ENCODE results near the gene S100A2. TPM values are rescaled to one million over a fixed set of nuclear protein-coding genes. Genes with fewer than 3 reads are reported as not detected.

S100A2 gene
- total RNA-seq, 1 donor from 2014 or later: 3.8 TPM

DNA sequence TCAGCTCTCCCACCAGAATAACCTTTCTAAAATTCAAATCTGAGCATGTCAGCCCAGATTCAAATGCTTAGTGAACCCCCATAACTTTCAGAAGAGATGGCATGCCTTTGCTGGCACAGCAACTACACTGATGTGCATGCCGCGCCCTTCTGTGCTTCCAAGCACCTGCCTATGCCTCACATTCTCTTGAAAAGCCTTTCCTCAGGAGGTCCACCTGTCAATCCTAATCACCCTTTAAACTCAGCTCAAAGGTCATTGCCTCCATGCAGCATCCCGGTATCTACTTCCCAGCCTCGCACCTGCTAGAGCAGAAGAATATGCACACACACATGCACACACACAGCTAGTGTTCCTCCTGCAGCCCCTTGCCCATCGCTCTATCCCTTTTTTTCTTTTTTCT lies 5.2 kb upstream of the S100A2 start:
- Mint-ChIP-seq H3K27ac (ENCODE audit: unreplicated experiment) (no peak overlapping the region), H3K36me3 (ENCODE audit: low read depth, unreplicated experiment) (peaks cover 1% of the 10 kb centered on the region), H3K27me3 (ENCODE audit: low read depth, unreplicated experiment) (no peaks in the 10 kb centered on the region), H3K4me3 (ENCODE audit: unreplicated experiment) (no peak overlapping the region), H3K9me3 (ENCODE audit: unreplicated experiment) (peaks cover 2% of the 10 kb centered on the region), H3K4me1 (ENCODE audit: low read depth, unreplicated experiment) (peaks cover 34% of the 10 kb centered on the region)
- TF ChIP-seq EZH2 (IDR thresholded peaks at IDR 0.05; ENCODE audit: insufficient read depth, low read length): no peak
- TF ChIP-seq, protein P1, sequence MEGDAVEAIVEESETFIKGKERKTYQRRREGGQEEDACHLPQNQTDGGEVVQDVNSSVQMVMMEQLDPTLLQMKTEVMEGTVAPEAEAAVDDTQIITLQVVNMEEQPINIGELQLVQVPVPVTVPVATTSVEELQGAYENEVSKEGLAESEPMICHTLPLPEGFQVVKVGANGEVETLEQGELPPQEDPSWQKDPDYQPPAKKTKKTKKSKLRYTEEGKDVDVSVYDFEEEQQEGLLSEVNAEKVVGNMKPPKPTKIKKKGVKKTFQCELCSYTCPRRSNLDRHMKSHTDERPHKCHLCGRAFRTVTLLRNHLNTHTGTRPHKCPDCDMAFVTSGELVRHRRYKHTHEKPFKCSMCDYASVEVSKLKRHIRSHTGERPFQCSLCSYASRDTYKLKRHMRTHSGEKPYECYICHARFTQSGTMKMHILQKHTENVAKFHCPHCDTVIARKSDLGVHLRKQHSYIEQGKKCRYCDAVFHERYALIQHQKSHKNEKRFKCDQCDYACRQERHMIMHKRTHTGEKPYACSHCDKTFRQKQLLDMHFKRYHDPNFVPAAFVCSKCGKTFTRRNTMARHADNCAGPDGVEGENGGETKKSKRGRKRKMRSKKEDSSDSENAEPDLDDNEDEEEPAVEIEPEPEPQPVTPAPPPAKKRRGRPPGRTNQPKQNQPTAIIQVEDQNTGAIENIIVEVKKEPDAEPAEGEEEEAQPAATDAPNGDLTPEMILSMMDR (IDR thresholded peaks at IDR 0.05; ENCODE audit: insufficient read depth, low read depth, low read length): no peak
- Histone ChIP-seq H3K4me2 (ENCODE audit: low read length) (no peak overlapping the region), H3K4me3 (ENCODE audit: insufficient read depth, low read depth, low read length) (no peak overlapping the region), H3K9ac (ENCODE audit: low read length) (no peak overlapping the region), H3K79me2 (ENCODE audit: insufficient read depth, low read length) (no peaks in the 10 kb centered on the region), H3K36me3 (ENCODE audit: insufficient read depth, low read length) (no peaks in the 10 kb centered on the region), H3K4me1 (ENCODE audit: insufficient read depth, low read length) (peaks cover 52% of the 10 kb centered on the region), H3K27ac (ENCODE audit: low read depth, low read length) (no peak overlapping the region), H2AFZ (ENCODE audit: low read depth, low read length) (no peak overlapping the region), H4K20me1 (ENCODE audit: insufficient read depth, low read length) (no peaks in the 10 kb centered on the region), H3K9me3 (ENCODE audit: insufficient read depth, low read depth, low read length) (no peaks in the 10 kb centered on the region), H3K27me3 (ENCODE audit: insufficient read depth, low read length) (no peaks in the 10 kb centered on the region)
- DNase-seq (ENCODE audit: low read depth): no peak
- FAIRE-seq: no peak

DNA sequence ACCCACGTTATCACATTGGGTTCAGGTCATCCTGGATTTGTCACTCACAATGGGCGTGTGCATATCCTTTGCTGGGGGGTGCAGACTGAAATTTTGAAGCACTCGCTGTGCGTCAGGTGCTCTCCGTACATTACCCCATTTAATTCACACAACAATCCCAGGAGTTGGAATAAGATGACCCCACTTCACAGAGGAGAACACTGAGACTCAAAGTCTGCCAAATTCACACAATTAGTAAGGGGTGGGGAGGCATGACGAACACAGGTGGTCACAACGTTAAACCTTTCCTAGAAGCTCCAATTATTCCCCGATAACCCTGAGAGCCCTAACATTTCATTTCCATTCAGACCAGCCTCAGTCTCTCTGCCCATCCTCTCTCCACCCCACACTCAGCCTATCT lies 3.8 kb upstream of the S100A2 start:
- no peak overlapping the region for H3K4me3 ChIP-seq (ENCODE audit: insufficient read depth, low read depth, low read length)
- peaks cover 1% of the 10 kb centered on the region for H3K36me3 Mint-ChIP-seq (ENCODE audit: low read depth, unreplicated experiment)
- H3K4me2 ChIP-seq (ENCODE audit: low read length): no peak overlapping the region
- peaks cover 60% of the 10 kb centered on the region for H3K4me1 ChIP-seq (ENCODE audit: insufficient read depth, low read length)
- no peak overlapping the region for H3K27ac ChIP-seq (ENCODE audit: low read depth, low read length)
- H3K4me1 Mint-ChIP-seq (ENCODE audit: low read depth, unreplicated experiment): peaks cover 39% of the 10 kb centered on the region
- H3K9me3 ChIP-seq (ENCODE audit: insufficient read depth, low read depth, low read length): no peaks in the 10 kb centered on the region
- no peak for DNase-seq (ENCODE audit: low read depth)
- TF ChIP-seq, protein P1 (IDR thresholded peaks at IDR 0.05; ENCODE audit: insufficient read depth, low read depth, low read length): no peak
- TF ChIP-seq EZH2 (IDR thresholded peaks at IDR 0.05; ENCODE audit: insufficient read depth, low read length): no peak
- H4K20me1 ChIP-seq (ENCODE audit: insufficient read depth, low read length): no peaks in the 10 kb centered on the region
- H2AFZ ChIP-seq (ENCODE audit: low read depth, low read length): no peak overlapping the region
- FAIRE-seq: no peak
- no peak overlapping the region for H3K4me3 Mint-ChIP-seq (ENCODE audit: unreplicated experiment)
- H3K27me3 Mint-ChIP-seq (ENCODE audit: low read depth, unreplicated experiment): no peaks in the 10 kb centered on the region
- no peak overlapping the region for H3K27ac Mint-ChIP-seq (ENCODE audit: unreplicated experiment)
- no peaks in the 10 kb centered on the region for H3K79me2 ChIP-seq (ENCODE audit: insufficient read depth, low read length)
- H3K9ac ChIP-seq (ENCODE audit: low read length): no peak overlapping the region
- H3K36me3 ChIP-seq (ENCODE audit: insufficient read depth, low read length): no peaks in the 10 kb centered on the region
- peaks cover 2% of the 10 kb centered on the region for H3K9me3 Mint-ChIP-seq (ENCODE audit: unreplicated experiment)
- no peaks in the 10 kb centered on the region for H3K27me3 ChIP-seq (ENCODE audit: insufficient read depth, low read length)

DNA sequence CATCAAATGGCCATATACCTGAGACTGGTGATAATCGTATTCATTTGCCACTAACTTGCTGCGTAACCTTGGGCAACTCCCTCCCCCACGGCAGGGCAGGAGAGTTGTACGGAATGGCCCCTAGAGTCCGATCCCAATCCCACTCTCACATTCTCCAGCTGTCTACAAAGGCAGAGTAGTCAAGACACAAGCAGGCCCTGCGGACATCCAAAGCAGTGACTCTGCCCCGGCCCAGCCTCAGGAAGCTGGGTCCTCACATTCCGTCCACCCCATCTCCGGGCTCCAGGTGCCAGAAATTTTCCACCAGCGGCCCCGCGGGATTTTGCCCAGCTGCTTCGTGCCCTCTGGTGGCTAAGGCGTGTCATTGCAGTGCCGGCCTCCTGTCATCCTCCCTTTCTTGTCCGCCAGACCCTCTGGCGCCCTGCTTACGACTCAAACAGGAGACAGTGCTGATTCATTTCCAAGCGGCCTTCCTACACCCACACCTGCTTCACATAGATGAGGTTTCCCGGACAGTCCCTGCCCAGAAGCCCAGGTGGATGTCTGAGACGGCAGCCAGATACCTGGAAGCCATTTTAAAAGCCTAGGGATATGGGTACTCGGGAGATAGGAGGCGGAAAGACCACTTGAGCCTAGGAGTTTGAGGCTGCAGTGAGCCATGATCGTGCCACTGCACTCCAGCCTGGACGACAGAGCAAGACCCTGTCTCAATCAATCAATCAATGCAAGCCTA lies 2.9 kb upstream of the S100A2 start:
- Histone ChIP-seq H3K9ac (ENCODE audit: low read length) (peak overlapping the region; percentile 82), H3K27me3 (ENCODE audit: insufficient read depth, low read length) (no peaks in the 10 kb centered on the region), H3K9me3 (ENCODE audit: insufficient read depth, low read depth, low read length) (no peaks in the 10 kb centered on the region), H3K4me2 (ENCODE audit: low read length) (peak overlapping the region; percentile 71), H3K4me3 (ENCODE audit: insufficient read depth, low read depth, low read length) (peak overlapping the region; percentile 8), H3K4me1 (ENCODE audit: insufficient read depth, low read length) (peaks cover 60% of the 10 kb centered on the region), H2AFZ (ENCODE audit: low read depth, low read length) (peak overlapping the region; percentile 80), H4K20me1 (ENCODE audit: insufficient read depth, low read length) (no peaks in the 10 kb centered on the region), H3K36me3 (ENCODE audit: insufficient read depth, low read length) (no peaks in the 10 kb centered on the region), H3K27ac (ENCODE audit: low read depth, low read length) (peak overlapping the region; percentile 100), H3K79me2 (ENCODE audit: insufficient read depth, low read length) (no peaks in the 10 kb centered on the region)
- Mint-ChIP-seq H3K36me3 (ENCODE audit: low read depth, unreplicated experiment) (peaks cover 1% of the 10 kb centered on the region), H3K4me1 (ENCODE audit: low read depth, unreplicated experiment) (peaks cover 40% of the 10 kb centered on the region), H3K27me3 (ENCODE audit: low read depth, unreplicated experiment) (no peaks in the 10 kb centered on the region), H3K27ac (ENCODE audit: unreplicated experiment) (peak overlapping the region; percentile 98), H3K4me3 (ENCODE audit: unreplicated experiment) (peak overlapping the region; percentile 22), H3K9me3 (ENCODE audit: unreplicated experiment) (no peaks in the 10 kb centered on the region)
- FAIRE-seq (no peak), DNase-seq (ENCODE audit: low read depth) (peak; percentile 75)
- no peak for TF ChIP-seq EZH2 (IDR thresholded peaks at IDR 0.05; ENCODE audit: insufficient read depth, low read length)
- TF ChIP-seq, protein P1 (IDR thresholded peaks at IDR 0.05; ENCODE audit: insufficient read depth, low read depth, low read length): peak; percentile 95

Data from astrocyte (in vitro differentiated cells and primary cell).